H1 (cell line): ENCODE results near the gene RNF168. TPM values are rescaled to one million over a fixed set of nuclear protein-coding genes. Genes with fewer than 3 reads are reported as not detected.

Experiments used
- CTCF ChIA-PET: fragments of 300-600 bp; sonication (Branson Sonifier 250); formaldehyde crosslinking; loops from one replicate; lab custom pipeline; 2021; ENCODE audit not compliant: partially characterized antibody; lab: Charles Lee
- POLR2A ChIA-PET: fragments of 300-600 bp; sonication (Branson Sonifier 250); formaldehyde crosslinking; loops from one replicate; lab custom pipeline; 2021; ENCODE audit warnings: inconsistent platforms; ENCODE audit not compliant: partially characterized antibody; lab: Charles Lee
- DNase-seq, 2 experiments: peaks; one replicate each; pipeline versions ENCODE4 v3.0.0 to v3.0.0-alpha.2; 2010 to 2022; ENCODE audit warnings: low spot score in 2 of 2, low read depth in 1 of 2, mixed read lengths in 1 of 2
- FAIRE-seq: peaks from 2 replicates; lab custom pipeline; 2011; peaks lifted over from hg19 to GRCh38; lab: Jason Lieb, UNC
- H2AFZ ChIP-seq: 2 replicates; pipeline ENCODE4 v1.8.1; 2012; ENCODE audit warnings: low read length, inconsistent platforms
- H2AK5ac ChIP-seq: 2 replicates; pipeline ENCODE4 v1.6.1; 2013; ENCODE audit warnings: low read depth, low read length
- H2BK120ac ChIP-seq: replicated peaks from 2 replicates; pipeline ENCODE3; 2013; ENCODE audit warnings: low read depth, low read length, inconsistent platforms
- H2BK12ac ChIP-seq: 2 replicates; pipeline ENCODE4 v1.6.1; 2013; ENCODE audit warnings: low read depth, low read length
- H2BK15ac ChIP-seq: 2 replicates; pipeline ENCODE4 v1.6.1; 2013; ENCODE audit warnings: low read length
- H2BK20ac ChIP-seq: 2 replicates; pipeline ENCODE4 v1.6.1; 2013; ENCODE audit warnings: low read length
- H2BK5ac ChIP-seq: 2 replicates; pipeline ENCODE4 v1.6.1; 2013; ENCODE audit warnings: low read depth, low read length
- H3K14ac ChIP-seq: 2 replicates; pipeline ENCODE4 v1.6.1; 2013; ENCODE audit warnings: inconsistent platforms; ENCODE audit not compliant: insufficient read length
- H3K18ac ChIP-seq: 2 replicates; pipeline ENCODE4 v1.6.1; 2013; ENCODE audit warnings: low read length; ENCODE audit errors: extremely low read depth
- H3K23ac ChIP-seq: 2 replicates; pipeline ENCODE4 v1.6.1; 2013; ENCODE audit warnings: inconsistent platforms; ENCODE audit not compliant: insufficient read length
- H3K23me2 ChIP-seq: 2 replicates; pipeline ENCODE4 v1.6.1; 2013; ENCODE audit warnings: low read depth, low read length
- H3K27ac ChIP-seq: 2 replicates; pipeline ENCODE4 v1.6.1; 2011; ENCODE audit warnings: low read depth, low read length, inconsistent platforms
- H3K27me3 ChIP-seq, 4 experiments: replicated peaks in 1 of 4; 1 replicate in 1 of 4; 2 replicates in 3 of 4; pipeline versions ENCODE4 v1.6.1 to v1.8.1; 2011 to 2013; ENCODE audit warnings: low read length in 3 of 4, mild to moderate bottlenecking in 3 of 4, inconsistent platforms in 2 of 4, mixed read lengths in 2 of 4, moderate library complexity in 1 of 4; ENCODE audit not compliant: control insufficient read depth in 3 of 4, insufficient read depth in 3 of 4; ENCODE audit errors: extremely low read depth in 1 of 4
- H3K36me3 ChIP-seq, 4 experiments: 2 replicates each; pipeline versions ENCODE4 v1.6.1 to v1.8.1; 2011 to 2013; ENCODE audit warnings: mild to moderate bottlenecking in 4 of 4, low read length in 3 of 4, moderate library complexity in 2 of 4, control low read depth in 1 of 4, inconsistent platforms in 1 of 4; ENCODE audit not compliant: insufficient read depth in 4 of 4, control insufficient read depth in 2 of 4
- H3K4ac ChIP-seq: replicated peaks from 2 replicates; pipeline ENCODE3; 2013; ENCODE audit warnings: low read length, low read depth, mixed read lengths, inconsistent platforms; ENCODE audit not compliant: insufficient read length
- H3K4me1 ChIP-seq, 4 experiments: replicated peaks in 1 of 4; 1 replicate in 1 of 4; 2 replicates in 3 of 4; pipeline versions ENCODE4 v1.6.1 to v1.8.1; 2011 to 2013; ENCODE audit warnings: low read length in 3 of 4, inconsistent platforms in 2 of 4, mixed read lengths in 1 of 4; ENCODE audit not compliant: insufficient read depth in 4 of 4, control insufficient read depth in 3 of 4
- H3K4me2 ChIP-seq, 2 experiments: 2 replicates each; pipeline versions ENCODE4 v1.6.1 to v1.8.1; 2011 to 2013; ENCODE audit warnings: low read depth in 2 of 2, low read length in 2 of 2, control low read depth in 1 of 2, inconsistent platforms in 1 of 2, mild to moderate bottlenecking in 1 of 2; ENCODE audit not compliant: insufficient read depth in 1 of 2
- H3K4me3 ChIP-seq, 4 experiments: fragments of 200-600, 300-600 bp in 1 of 4; sonication (generic), shearing (Covaris generic), sonication (Bioruptor Twin) in 1 of 4; 2 replicates each; pipeline versions ENCODE4 v1.5.1 to v1.8.1; 2011 to 2016; ENCODE audit warnings: low read length in 4 of 4, low read depth in 3 of 4, control low read depth in 2 of 4, inconsistent platforms in 2 of 4, mild to moderate bottlenecking in 2 of 4, mixed read lengths in 1 of 4, moderate library complexity in 1 of 4; ENCODE audit not compliant: insufficient read depth in 2 of 4; ENCODE audit errors: extremely low read depth in 1 of 4
- H3K56ac ChIP-seq: replicated peaks from 2 replicates; pipeline ENCODE3; 2013; ENCODE audit warnings: low read depth, mild to moderate bottlenecking, mixed read lengths, low read length, inconsistent platforms; ENCODE audit not compliant: insufficient read length
- H3K79me1 ChIP-seq: 2 replicates; pipeline ENCODE4 v1.6.1; 2013; ENCODE audit warnings: low read depth, low read length, control low read depth
- H3K79me2 ChIP-seq, 2 experiments: 2 replicates each; pipeline versions ENCODE4 v1.6.1 to v1.8.1; 2012 to 2013; ENCODE audit warnings: low read length in 2 of 2, mild to moderate bottlenecking in 2 of 2, inconsistent platforms in 1 of 2; ENCODE audit not compliant: insufficient read depth in 2 of 2, control insufficient read depth in 1 of 2
- H3K9ac ChIP-seq, 4 experiments: replicated peaks in 1 of 4; 1 replicate in 1 of 4; 2 replicates in 3 of 4; pipeline versions ENCODE4 v1.6.1 to v1.8.1; 2011 to 2013; ENCODE audit warnings: low read depth in 3 of 4, low read length in 3 of 4, control low read depth in 2 of 4, mild to moderate bottlenecking in 2 of 4, moderate library complexity in 2 of 4, inconsistent platforms in 1 of 4; ENCODE audit errors: extremely low read depth in 1 of 4
- H3K9me3 ChIP-seq, 2 experiments: 2 replicates each; pipeline versions ENCODE4 v1.6.1 to v1.8.1; 2012 to 2013; ENCODE audit warnings: mild to moderate bottlenecking in 2 of 2, moderate library complexity in 2 of 2, control low read depth in 1 of 2, inconsistent platforms in 1 of 2, low read depth in 1 of 2, low read length in 1 of 2, mixed read lengths in 1 of 2; ENCODE audit not compliant: insufficient read depth in 2 of 2
- H4K20me1 ChIP-seq, 2 experiments: replicated peaks in 1 of 2; 2 replicates each; pipeline versions ENCODE3 to v1.8.1; 2011 to 2013; ENCODE audit warnings: inconsistent platforms in 2 of 2, low read length in 2 of 2, mild to moderate bottlenecking in 1 of 2; ENCODE audit not compliant: insufficient read depth in 2 of 2, control insufficient read depth in 1 of 2
- H4K5ac ChIP-seq: 2 replicates; pipeline ENCODE4 v1.6.1; 2013; ENCODE audit warnings: low read length, low read depth, mixed read lengths, inconsistent platforms; ENCODE audit not compliant: insufficient read length
- H4K8ac ChIP-seq: 2 replicates; pipeline ENCODE4 v1.8.0; 2013; ENCODE audit warnings: mild to moderate bottlenecking, moderate library complexity, low read length, inconsistent platforms; ENCODE audit not compliant: insufficient read depth; ENCODE audit errors: extremely low read depth
- H4K91ac ChIP-seq: replicated peaks from 2 replicates; pipeline ENCODE3; 2013; ENCODE audit warnings: low read length, mixed read lengths, inconsistent platforms; ENCODE audit not compliant: insufficient read length
- ASH2L ChIP-seq: fragments of 200-600, 300-600 bp; sonication (generic); IDR thresholded peaks from one replicate; pipeline ENCODE4 v1.7.1; 2017; ENCODE audit warnings: low read length
- CTBP2 ChIP-seq: IDR thresholded peaks from 2 replicates; pipeline ENCODE4 v1.7.0; 2011; ENCODE audit warnings: borderline replicate concordance, mild to moderate bottlenecking, moderate library complexity, mixed read lengths, low read length; ENCODE audit not compliant: insufficient read depth, insufficient read length
- NRF1 ChIP-seq: IDR thresholded peaks from 2 replicates; pipeline ENCODE4 v1.6.1; 2011; ENCODE audit warnings: mild to moderate bottlenecking, low read depth, low read length, improper control_type of control experiment
- TAF7 ChIP-seq: optimal IDR thresholded peaks from 2 replicates; pipeline ENCODE3; 2011; ENCODE audit warnings: low read depth, mild to moderate bottlenecking, inconsistent platforms, low read length, moderate library complexity, borderline replicate concordance
- WGBS, 2 experiments: shearing (Covaris generic) in 1 of 2; methylation state at CpG; one replicate each; pipeline versions ENCODE4 v1.1.6 to v1.1.7; 2013 to 2015; ENCODE audit warnings: low lambda C conversion rate in 2 of 2, mixed read lengths in 2 of 2, inconsistent platforms in 1 of 2, low coverage in 1 of 2, missing lambda C conversion rate in 1 of 2; ENCODE audit not compliant: insufficient replicate concordance in 2 of 2, insufficient coverage in 1 of 2, insufficient read length in 1 of 2; ENCODE audit errors: extremely low coverage in 1 of 2, missing lambda C conversion rate in 1 of 2; 5-methylcytosine and 5-hydroxymethylcytosine counted together
- polyA plus RNA-seq, 7 experiments: library from polyadenylated mRNA; depleted of rRNA in 3 of 7; stranded (reverse) in 5 of 7; unstranded in 2 of 7; fragments of >200 nt in 5 of 7; fragments of 200-250 nt in 2 of 7; gene quantifications; 1 replicate in 5 of 7; 2 replicates in 1 of 7; 4 replicates in 1 of 7; pipeline versions ENCODE4 v1.2.1 to v1.2.3, GENCODE V29; 2011 to 2013; ENCODE audit warnings: missing spikeins in 2 of 7, mixed read lengths in 2 of 7
- total RNA-seq: library from RNA; stranded (reverse); fragmentation: NEBNext Ultra II Directional; extraction: Animal tissue kit (Norgen Biotek cat#: 25700); gene quantifications from 2 replicates; pipeline ENCODE4 v1.2.1, GENCODE V29; 2021

Gene RNF168
- total and polyA plus RNA-seq, 2 of the 8 experiments (the other 6 are each of a cell fraction or from before 2014, with no cell fraction given) = 6.3 to 63.5 TPM

GRCh38 chr3:196454935-196455334 lies 48.6 kb downstream of the RNF168 start:
- ChIA-PET CTCF (interaction anchor here (0.6 to 1.4 kb wide), 2 partner anchors 8 to 21 kb away, joined by 3 to 6 read pairs; no protein-coding TSS in a partner anchor), POLR2A (no interaction called here)
- WGBS, 2 experiments = 94% methylated on average over 6 of the region's 6 CpGs; no CpG with 5 or more reads in 1 of the 2 experiments

More at GRCh38 chr3:196454935-196455334, 48.6 kb downstream of the RNF168 start:
- H4K20me1 ChIP-seq = no peaks in the 10 kb centered on the region
- no peak overlapping the region for H3K56ac ChIP-seq
- H3K79me2 ChIP-seq = no peaks in the 10 kb centered on the region
- H3K4ac ChIP-seq = no peak overlapping the region
- H3K14ac ChIP-seq = no peak overlapping the region
- no peak overlapping the region for H4K8ac ChIP-seq
- no peak overlapping the region for H3K23ac ChIP-seq
- no peaks in the 10 kb centered on the region for H3K23me2 ChIP-seq
- H3K4me1 ChIP-seq = no peaks in the 10 kb centered on the region
- no peak overlapping the region for H3K4me2 ChIP-seq
- no peak overlapping the region for H2BK12ac ChIP-seq
- H2BK120ac ChIP-seq = no peak overlapping the region
- H3K36me3 ChIP-seq = no peaks in the 10 kb centered on the region
- H3K27ac ChIP-seq = no peak overlapping the region
- no peak overlapping the region for H2AK5ac ChIP-seq
- H4K91ac ChIP-seq = no peak overlapping the region
- H3K27me3 ChIP-seq = no peaks in the 10 kb centered on the region
- no peak overlapping the region for H3K4me3 ChIP-seq
- H4K5ac ChIP-seq = no peak overlapping the region
- TF ChIP-seq CTBP2 = no peak
- no peak for TF ChIP-seq TAF7
- no peak for TF ChIP-seq ASH2L
- TF ChIP-seq NRF1 = no peak
- H2AFZ ChIP-seq = no peak overlapping the region
- H3K18ac ChIP-seq = no peak overlapping the region
- H3K9me3 ChIP-seq = no peaks in the 10 kb centered on the region
- no peak overlapping the region for H2BK20ac ChIP-seq
- DNase-seq (no peak), FAIRE-seq (no peak)
- no peak overlapping the region for H2BK15ac ChIP-seq
- no peak overlapping the region for H2BK5ac ChIP-seq
- H3K79me1 ChIP-seq = no peaks in the 10 kb centered on the region
- no peak overlapping the region for H3K9ac ChIP-seq
